Stimulated activated CD8-positive, alpha-beta memory T cell treated with anti-CD3 and anti-CD28 coated beads, Interleukin-15, amount 100 ng/mL, for 24 hours (primary cell): ENCODE data around the gene MGAT4C.
"Not testable (repeated sequence)": the region's sequence is repeated elsewhere in the genome, so short reads cannot be mapped to it uniquely, and the experiment has no call there.

Experiments used
- DNase-seq: peaks from one replicate; pipeline ENCODE4 v3.0.0-alpha.2; 2020; ENCODE audit warnings: low read depth

The MGAT4C gene

GRCh38 chr12:86134561-86134960, 121.6 kb downstream of the MGAT4C start:
- no peak for DNase-seq

GRCh38 chr12:86126900-86127299, 129.3 kb downstream of the MGAT4C start:
- not testable (repeated sequence) for DNase-seq

- no peak for DNase-seq
Measured at GRCh38 chr12:86122846-86123468, 133.2 kb downstream of the MGAT4C start.

GRCh38 chr12:86118161-86118560, 138.0 kb downstream of the MGAT4C start:
- no peak for DNase-seq

GRCh38 chr12:86117711-86118110, 138.5 kb downstream of the MGAT4C start:
- DNase-seq: no peak

- DNase-seq: no peak
Measured at GRCh38 chr12:86104087-86104486, 152.1 kb downstream of the MGAT4C start.

GRCh38 chr12:86097161-86097560, 159.0 kb downstream of the MGAT4C start:
- no peak for DNase-seq

- DNase-seq: no peak
Measured at GRCh38 chr12:86091681-86092080, 164.5 kb downstream of the MGAT4C start.

- no peak for DNase-seq
Measured at GRCh38 chr12:86081843-86082242, 174.3 kb downstream of the MGAT4C start.

GRCh38 chr12:86059052-86059451, 197.1 kb downstream of the MGAT4C start:
- not testable (repeated sequence) for DNase-seq

- DNase-seq: no peak
Measured at GRCh38 chr12:86057092-86057845, 198.9 kb downstream of the MGAT4C start.

GRCh38 chr12:86052921-86053320, 203.3 kb downstream of the MGAT4C start:
- no peak for DNase-seq

GRCh38 chr12:86050010-86050409, 206.2 kb downstream of the MGAT4C start:
- no peak for DNase-seq

GRCh38 chr12:86044396-86044795, 211.8 kb downstream of the MGAT4C start:
- DNase-seq: no peak

GRCh38 chr12:86042062-86042461, 214.1 kb downstream of the MGAT4C start:
- no peak for DNase-seq

- no peak for DNase-seq
Measured at GRCh38 chr12:86018361-86018760, 237.8 kb downstream of the MGAT4C start.

GRCh38 chr12:86015026-86015425, 241.2 kb downstream of the MGAT4C start:
- DNase-seq: no peak

GRCh38 chr12:86006727-86007126, 249.5 kb downstream of the MGAT4C start:
- DNase-seq: no peak

GRCh38 chr12:85998074-85998473, 258.1 kb downstream of the MGAT4C start:
- no peak for DNase-seq

GRCh38 chr12:85996280-85996679, 259.9 kb downstream of the MGAT4C start:
- DNase-seq: no peak

- no peak for DNase-seq
Measured at GRCh38 chr12:85993746-85994145, 262.4 kb downstream of the MGAT4C start.

GRCh38 chr12:85985996-85986395, 270.2 kb downstream of the MGAT4C start:
- DNase-seq: no peak

- no peak for DNase-seq
Measured at GRCh38 chr12:85983601-85984000, 272.6 kb downstream of the MGAT4C start.

- no peak for DNase-seq
Measured at GRCh38 chr12:85979641-85980040, 276.6 kb downstream of the MGAT4C start.
